ENCODE measurements around the gene FIBP. TPM values are rescaled to one million over a fixed set of nuclear protein-coding genes. Genes with fewer than 3 reads are reported as not detected.

The FIBP gene
- total and polyA plus RNA-seq, 2 experiments from 2014 or later: 200 to 201 TPM

GRCh38 chr11:65856689-65857499, 31.4 kb downstream of the FIBP start:
- in situ Hi-C loops (cut with MboI): no loop called here
- Histone ChIP-seq H3K4me1 (ENCODE audit: insufficient read depth) (peaks cover 12% of the 10 kb centered on the region), H3K79me2 (ENCODE audit: insufficient read depth) (peaks cover 61% of the 10 kb centered on the region), H2AFZ (no peak overlapping the region), H3K36me3 (ENCODE audit: low read depth) (peaks cover 38% of the 10 kb centered on the region), H3F3A (ENCODE audit: insufficient read depth) (peaks cover 74% of the 10 kb centered on the region), H3K27me3 (replicated peaks; ENCODE audit: insufficient read depth) (no peaks in the 10 kb centered on the region), H3K27ac (peak overlapping the region; percentile 65), H4K20me1 (ENCODE audit: insufficient read depth) (peaks cover 23% of the 10 kb centered on the region; the same call in 1 of the 2 replicates), H3K9me3 (ENCODE audit: low read depth) (no peaks in the 10 kb centered on the region), H3K4me3 (peak overlapping the region; percentile 94), H3K9me2 (ENCODE audit: insufficient read depth) (no peaks in the 10 kb centered on the region), H3K4me2 (ENCODE audit: unreplicated experiment) (peak overlapping the region; percentile 82), H3K9ac (peak overlapping the region; percentile 84)
- peak; percentile 87 for DNase-seq
- no peak for TF ChIP-seq EZH2 (IDR thresholded peaks at IDR 0.05; ENCODE audit: insufficient read depth, poor library complexity, severe bottlenecking)
- TF ChIP-seq EZH2phosphoT487 (IDR thresholded peaks at IDR 0.05; ENCODE audit: insufficient read depth, low read depth): no peak
- WGBS, 2 experiments (ENCODE audit: low coverage in 1 of 2, low lambda C conversion rate in 2 of 2, missing lambda C conversion rate in 2 of 2): 0 to 1% methylated on average over 55 to 57 of the region's 57 CpGs

DNA sequence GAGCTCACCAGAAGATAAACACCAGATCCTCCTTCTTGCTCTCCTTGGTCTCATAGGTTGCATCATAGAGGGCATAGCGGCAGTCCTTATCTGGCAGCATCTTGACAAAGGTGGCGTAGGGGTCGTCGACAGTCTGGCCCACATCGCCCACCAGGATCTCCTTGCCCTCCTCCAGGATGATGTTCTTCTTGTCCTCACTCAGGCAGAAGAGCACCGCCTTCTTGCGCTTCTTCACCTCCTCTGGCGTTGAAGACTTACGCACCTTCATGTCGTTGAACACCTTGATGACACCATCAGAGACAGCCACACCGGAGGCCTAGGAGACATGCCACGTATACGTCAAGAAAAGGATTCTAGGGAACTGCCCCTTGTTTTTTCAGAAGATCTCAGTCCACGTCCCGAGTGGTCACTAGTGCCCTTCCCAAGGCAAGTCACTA, 32.3 kb downstream of the FIBP start:
- in situ Hi-C loops (cut with MboI): no loop called here
- H3K9me3 ChIP-seq (ENCODE audit: low read depth): no peaks in the 10 kb centered on the region
- 84 to 87% methylated on average over 15 of the region's 15 CpGs for WGBS, 2 experiments (ENCODE audit: low coverage in 1 of 2, low lambda C conversion rate in 2 of 2, missing lambda C conversion rate in 2 of 2)
- DNase-seq: no peak
- H3K27ac ChIP-seq: peak overlapping the region; percentile 11; the same call in 1 of the 2 replicates
- H3F3A ChIP-seq (ENCODE audit: insufficient read depth): peaks cover 74% of the 10 kb centered on the region
- H3K4me2 ChIP-seq (ENCODE audit: unreplicated experiment): peak overlapping the region; percentile 82
- H3K79me2 ChIP-seq (ENCODE audit: insufficient read depth): peaks cover 51% of the 10 kb centered on the region
- no peaks in the 10 kb centered on the region for H3K9me2 ChIP-seq (ENCODE audit: insufficient read depth)
- peaks cover 44% of the 10 kb centered on the region for H3K36me3 ChIP-seq (ENCODE audit: low read depth)
- H2AFZ ChIP-seq: no peak overlapping the region
- peak overlapping the region; percentile 84 for H3K9ac ChIP-seq
- TF ChIP-seq EZH2phosphoT487 (IDR thresholded peaks at IDR 0.05; ENCODE audit: insufficient read depth, low read depth): no peak
- no peak for TF ChIP-seq EZH2 (IDR thresholded peaks at IDR 0.05; ENCODE audit: insufficient read depth, poor library complexity, severe bottlenecking)
- H3K4me1 ChIP-seq (ENCODE audit: insufficient read depth): peaks cover 5% of the 10 kb centered on the region; the same call in 1 of the 2 replicates
- H4K20me1 ChIP-seq (ENCODE audit: insufficient read depth): peaks cover 23% of the 10 kb centered on the region; the same call in 1 of the 2 replicates
- no peaks in the 10 kb centered on the region for H3K27me3 ChIP-seq (replicated peaks; ENCODE audit: insufficient read depth)
- H3K4me3 ChIP-seq: peak overlapping the region; percentile 94

- H3K27ac ChIP-seq: no peak overlapping the region
- H3K79me2 ChIP-seq (ENCODE audit: insufficient read depth): peaks cover 49% of the 10 kb centered on the region
- peak overlapping the region; percentile 94 for H3K4me3 ChIP-seq
These were observed 33.1 kb downstream of the FIBP start for GRCh38 chr11:65854852-65855837.

DNA sequence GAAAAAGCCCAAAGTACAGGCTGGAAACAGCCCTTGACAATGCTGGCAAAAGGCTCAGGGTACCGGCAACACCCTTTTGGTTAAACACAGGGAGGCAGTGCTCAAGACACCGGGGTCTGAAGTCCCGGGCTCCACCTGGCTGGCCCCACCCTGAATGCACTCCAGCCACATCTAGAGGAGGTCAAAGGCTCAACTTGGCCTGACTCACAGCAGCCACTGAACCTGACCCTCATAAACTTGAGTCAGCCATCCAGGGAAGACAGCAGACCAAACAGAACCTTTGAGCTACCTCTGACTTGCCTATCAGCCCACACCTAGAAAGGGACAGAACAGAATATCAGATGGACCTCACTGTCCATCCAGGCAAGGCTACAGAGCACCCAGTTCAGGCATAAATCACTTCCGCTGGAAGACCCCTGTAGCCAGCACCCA, 34.1 kb downstream of the FIBP start:
- Histone ChIP-seq H3K4me3 (no peak overlapping the region), H3K4me2 (ENCODE audit: unreplicated experiment) (no peak overlapping the region), H3K79me2 (ENCODE audit: insufficient read depth) (peaks cover 49% of the 10 kb centered on the region), H3K4me1 (ENCODE audit: insufficient read depth) (peaks cover 5% of the 10 kb centered on the region; the same call in 1 of the 2 replicates), H3K27me3 (replicated peaks; ENCODE audit: insufficient read depth) (no peaks in the 10 kb centered on the region), H3K9me2 (ENCODE audit: insufficient read depth) (no peaks in the 10 kb centered on the region), H2AFZ (no peak overlapping the region), H3F3A (ENCODE audit: insufficient read depth) (peaks cover 69% of the 10 kb centered on the region), H4K20me1 (ENCODE audit: insufficient read depth) (peaks cover 23% of the 10 kb centered on the region; the same call in 1 of the 2 replicates), H3K9me3 (ENCODE audit: low read depth) (no peaks in the 10 kb centered on the region), H3K27ac (no peak overlapping the region; the same call in 1 of the 2 replicates), H3K9ac (peak overlapping the region; percentile 16; the same call in 1 of the 2 replicates), H3K36me3 (ENCODE audit: low read depth) (peaks cover 44% of the 10 kb centered on the region)
- WGBS, 2 experiments (ENCODE audit: low coverage in 1 of 2, low lambda C conversion rate in 2 of 2, missing lambda C conversion rate in 2 of 2): 96 to 98% methylated on average over 4 of the region's 4 CpGs
- TF ChIP-seq EZH2 (IDR thresholded peaks at IDR 0.05; ENCODE audit: insufficient read depth, poor library complexity, severe bottlenecking) (no peak), EZH2phosphoT487 (IDR thresholded peaks at IDR 0.05; ENCODE audit: insufficient read depth, low read depth) (no peak)
- no peak for DNase-seq
- in situ Hi-C loops (cut with MboI): no loop called here

More at GRCh38 chr11:65854852-65855837, 33.1 kb downstream of the FIBP start:
- peaks cover 75% of the 10 kb centered on the region for H3F3A ChIP-seq (ENCODE audit: insufficient read depth)
- peaks cover 44% of the 10 kb centered on the region for H3K36me3 ChIP-seq (ENCODE audit: low read depth)
- DNase-seq: no peak
- H3K9me2 ChIP-seq (ENCODE audit: insufficient read depth): no peaks in the 10 kb centered on the region
- H3K4me2 ChIP-seq (ENCODE audit: unreplicated experiment): peak overlapping the region; percentile 82
- peaks cover 5% of the 10 kb centered on the region; the same call in 1 of the 2 replicates for H3K4me1 ChIP-seq (ENCODE audit: insufficient read depth)
- H3K9me3 ChIP-seq (ENCODE audit: low read depth): no peaks in the 10 kb centered on the region
- in situ Hi-C loops (cut with MboI): no loop called here
- peaks cover 23% of the 10 kb centered on the region; the same call in 1 of the 2 replicates for H4K20me1 ChIP-seq (ENCODE audit: insufficient read depth)
- H3K27me3 ChIP-seq (replicated peaks; ENCODE audit: insufficient read depth): no peaks in the 10 kb centered on the region
- 79 to 82% methylated on average over 12 to 15 of the region's 15 CpGs for WGBS, 2 experiments (ENCODE audit: low coverage in 1 of 2, low lambda C conversion rate in 2 of 2, missing lambda C conversion rate in 2 of 2)
- peak overlapping the region; percentile 84; the same call in 1 of the 2 replicates for H3K9ac ChIP-seq
- no peak overlapping the region for H2AFZ ChIP-seq
- no peak for TF ChIP-seq EZH2phosphoT487 (IDR thresholded peaks at IDR 0.05; ENCODE audit: insufficient read depth, low read depth)
- no peak for TF ChIP-seq EZH2 (IDR thresholded peaks at IDR 0.05; ENCODE audit: insufficient read depth, poor library complexity, severe bottlenecking)

All from GM23248 (cell line).